NCI-H146 treated with DMSO at 0.1 percent for 48 hours (cell line): ENCODE results near the gene IL1A.
"Not testable (repeated sequence)": the region's sequence is repeated elsewhere in the genome, so short reads cannot be mapped to it uniquely, and the experiment has no call there.

Experiments used
- DNase-seq: peaks from one replicate; lab custom pipeline; 2025; ENCODE audit not compliant: unreplicated experiment; lab: John Stamatoyannopoulos, UW

Gene IL1A, protein sequence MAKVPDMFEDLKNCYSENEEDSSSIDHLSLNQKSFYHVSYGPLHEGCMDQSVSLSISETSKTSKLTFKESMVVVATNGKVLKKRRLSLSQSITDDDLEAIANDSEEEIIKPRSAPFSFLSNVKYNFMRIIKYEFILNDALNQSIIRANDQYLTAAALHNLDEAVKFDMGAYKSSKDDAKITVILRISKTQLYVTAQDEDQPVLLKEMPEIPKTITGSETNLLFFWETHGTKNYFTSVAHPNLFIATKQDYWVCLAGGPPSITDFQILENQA

DNA sequence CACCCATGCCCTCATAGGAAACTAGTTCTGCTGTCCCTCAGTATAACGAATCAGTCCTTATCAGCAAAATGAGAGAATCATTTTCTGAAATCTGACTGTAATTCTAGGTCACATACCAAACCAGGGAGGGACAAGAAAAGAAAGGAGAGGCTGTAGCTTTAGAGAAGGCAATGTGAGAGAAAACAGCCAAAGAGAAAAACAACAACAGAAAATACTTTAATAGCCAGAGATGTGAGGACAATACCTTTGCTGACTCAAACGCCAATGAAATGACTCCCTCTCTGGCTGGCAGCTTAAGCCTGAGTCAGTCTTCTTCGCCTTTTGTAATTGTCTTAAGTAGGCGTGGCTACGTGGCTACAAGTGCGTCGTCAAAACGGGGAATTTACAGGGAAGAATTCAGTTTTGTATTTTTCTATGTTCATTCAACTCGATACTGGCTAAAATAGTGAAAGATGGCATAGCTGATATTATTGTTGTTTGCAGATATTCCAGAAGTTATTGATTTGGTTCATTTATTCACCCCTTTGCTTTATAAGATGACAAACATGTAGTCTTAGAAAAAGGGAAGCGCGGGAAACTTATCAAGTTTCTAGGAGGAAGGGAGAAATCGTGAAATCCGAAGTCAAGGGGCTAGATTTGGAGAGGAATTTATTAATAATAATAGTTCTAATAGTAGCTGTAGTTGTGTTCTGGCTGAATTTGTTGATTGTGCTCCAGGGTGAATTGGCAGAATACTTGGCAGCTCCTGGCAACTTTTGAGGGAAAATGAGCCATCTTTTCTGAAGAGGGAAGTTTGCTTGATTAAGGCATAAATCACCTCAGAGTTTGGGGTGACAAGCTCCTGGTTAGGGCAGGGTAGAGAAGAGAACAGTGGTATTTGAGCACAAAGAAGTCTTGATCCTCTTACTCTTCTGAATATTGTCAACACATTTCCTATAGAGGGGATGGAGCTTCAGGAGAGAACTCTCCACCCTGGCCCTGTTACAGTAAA is at the start of gene IL1A:
Gene IL1A, minus strand, starts transcription at position 295 of the 991 bp plus-strand sequence. CDS start 723 bp downstream, outside the sequence.
- DNase-seq = no peak

DNA sequence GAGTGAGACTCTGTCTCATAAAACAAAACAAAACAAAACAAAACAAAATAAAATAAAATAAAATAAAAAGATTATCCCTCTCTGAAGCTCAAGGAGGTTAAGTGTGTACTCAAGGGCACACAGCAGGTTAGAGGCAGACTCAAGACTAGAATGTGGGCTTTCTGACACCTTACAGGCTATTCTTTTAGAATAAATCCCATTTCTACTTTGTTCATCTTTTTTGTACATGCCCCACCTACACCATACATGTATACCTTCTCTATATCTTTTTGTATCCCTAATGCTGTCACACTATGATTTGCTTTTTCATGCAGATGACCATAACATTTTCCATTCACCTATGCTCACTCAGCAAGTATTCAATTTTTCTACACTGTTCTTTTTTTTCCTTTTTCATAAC is 49.7 kb upstream of the IL1A start:
- no peak for DNase-seq

DNA sequence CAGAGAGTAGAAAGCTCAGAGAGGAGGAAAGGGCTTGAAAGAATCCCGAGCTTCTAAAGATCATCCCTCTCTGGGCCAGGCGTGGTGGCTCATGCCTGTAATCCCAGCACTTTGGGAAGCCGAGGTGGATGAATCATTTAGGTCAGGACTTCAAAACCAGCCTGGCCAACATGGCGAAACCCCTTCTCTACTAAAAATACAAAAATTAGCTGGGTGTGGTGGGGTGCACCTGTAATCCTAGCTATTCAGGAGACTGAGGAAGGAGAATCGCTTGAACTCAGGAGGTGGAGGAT is 49.3 kb upstream of the IL1A start:
- DNase-seq = not testable (repeated sequence)

DNA sequence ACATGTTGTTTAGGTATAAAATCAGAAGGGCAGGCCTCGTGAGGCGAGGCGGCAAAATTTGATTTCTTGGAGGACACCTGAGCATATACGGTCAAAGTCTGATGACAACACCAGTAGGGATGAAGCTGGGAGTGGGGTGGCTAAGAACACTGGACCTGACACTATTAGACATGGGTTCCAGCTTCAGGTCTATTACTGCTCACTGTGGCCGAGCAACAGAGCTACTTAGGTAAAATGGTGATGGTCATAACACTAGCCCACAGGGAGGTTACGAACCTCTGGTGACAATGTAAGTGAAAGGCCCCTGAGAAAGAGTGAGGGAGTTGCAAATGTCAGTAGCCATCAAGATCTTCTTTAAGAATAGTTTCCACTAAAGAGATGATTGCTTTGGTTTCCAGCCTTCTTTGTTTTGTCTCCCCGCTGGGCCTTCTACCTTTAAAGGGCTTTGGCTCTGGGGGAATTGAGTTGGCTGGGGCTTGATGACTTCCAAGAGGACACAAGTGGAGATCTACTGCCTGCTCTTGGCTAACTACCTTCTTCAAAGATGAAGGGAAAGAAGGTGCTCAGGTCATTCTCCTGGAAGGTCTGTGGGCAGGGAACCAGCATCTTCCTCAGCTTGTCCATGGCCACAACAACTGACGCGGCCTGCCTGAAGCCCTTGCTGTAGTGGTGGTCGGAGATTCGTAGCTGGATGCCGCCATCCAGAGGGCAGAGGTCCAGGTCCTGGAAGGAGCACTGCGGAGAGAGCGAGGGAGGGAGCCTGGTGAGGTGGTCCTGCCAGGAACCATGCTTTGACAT is 48.7 kb upstream of the IL1A start:
- no peak for DNase-seq

DNA sequence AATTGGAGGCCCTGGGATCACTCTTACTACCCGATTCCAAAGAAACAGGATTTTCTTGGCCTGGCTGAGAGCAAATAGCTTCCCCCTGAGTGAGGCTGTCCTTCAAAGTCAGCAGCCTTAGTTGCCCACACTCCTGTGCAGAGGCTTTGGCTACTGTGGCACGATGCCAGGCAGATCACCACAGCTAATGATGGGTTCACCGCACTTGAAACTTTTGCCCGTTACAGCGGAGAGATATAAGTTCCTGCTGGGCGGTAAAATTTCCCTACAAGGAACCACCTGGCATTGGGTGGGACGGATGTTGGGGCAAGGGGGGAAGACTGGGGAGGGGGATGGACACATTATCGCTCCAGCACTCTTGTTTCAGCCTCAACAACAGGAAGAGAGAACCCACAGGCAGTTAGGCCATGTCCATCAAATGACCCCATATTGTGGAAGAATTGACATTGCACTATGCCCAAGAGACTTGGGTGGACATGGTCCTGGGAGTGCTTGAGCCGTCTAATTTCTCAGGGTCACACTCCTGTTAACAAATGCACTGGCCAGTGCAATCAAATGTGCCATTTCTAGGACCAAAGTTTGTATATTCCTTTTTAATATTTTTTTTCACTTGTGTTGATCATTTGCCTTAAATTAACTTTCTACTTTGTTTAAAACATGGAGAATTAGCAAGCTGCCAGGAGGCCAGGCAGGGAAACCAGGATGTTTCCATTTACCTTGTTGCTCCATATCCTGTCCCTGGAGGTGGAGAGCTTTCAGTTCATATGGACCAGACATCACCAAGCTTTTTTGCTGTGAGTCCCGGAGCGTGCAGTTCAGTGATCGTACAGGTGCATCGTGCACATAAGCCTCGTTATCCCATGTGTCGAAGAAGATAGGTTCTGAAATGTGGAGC is 47.9 kb upstream of the IL1A start:
- no peak for DNase-seq

DNA sequence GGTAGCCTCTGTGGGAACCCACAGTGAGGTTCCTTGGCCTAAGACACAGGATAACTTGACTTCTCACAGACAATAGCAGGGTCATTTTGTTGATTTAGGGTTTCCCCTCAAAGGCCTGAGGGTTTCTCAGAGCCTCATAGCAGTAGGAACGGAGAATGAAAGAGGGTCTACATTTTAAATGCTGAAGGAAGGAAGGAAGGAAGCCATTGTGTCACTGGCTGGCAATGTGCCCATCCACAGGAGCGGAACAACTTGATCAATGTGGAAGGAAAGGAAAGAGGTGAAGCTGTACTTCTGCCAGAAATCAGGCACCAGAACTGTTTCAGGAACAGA is 47.2 kb upstream of the IL1A start:
- no peak for DNase-seq

DNA sequence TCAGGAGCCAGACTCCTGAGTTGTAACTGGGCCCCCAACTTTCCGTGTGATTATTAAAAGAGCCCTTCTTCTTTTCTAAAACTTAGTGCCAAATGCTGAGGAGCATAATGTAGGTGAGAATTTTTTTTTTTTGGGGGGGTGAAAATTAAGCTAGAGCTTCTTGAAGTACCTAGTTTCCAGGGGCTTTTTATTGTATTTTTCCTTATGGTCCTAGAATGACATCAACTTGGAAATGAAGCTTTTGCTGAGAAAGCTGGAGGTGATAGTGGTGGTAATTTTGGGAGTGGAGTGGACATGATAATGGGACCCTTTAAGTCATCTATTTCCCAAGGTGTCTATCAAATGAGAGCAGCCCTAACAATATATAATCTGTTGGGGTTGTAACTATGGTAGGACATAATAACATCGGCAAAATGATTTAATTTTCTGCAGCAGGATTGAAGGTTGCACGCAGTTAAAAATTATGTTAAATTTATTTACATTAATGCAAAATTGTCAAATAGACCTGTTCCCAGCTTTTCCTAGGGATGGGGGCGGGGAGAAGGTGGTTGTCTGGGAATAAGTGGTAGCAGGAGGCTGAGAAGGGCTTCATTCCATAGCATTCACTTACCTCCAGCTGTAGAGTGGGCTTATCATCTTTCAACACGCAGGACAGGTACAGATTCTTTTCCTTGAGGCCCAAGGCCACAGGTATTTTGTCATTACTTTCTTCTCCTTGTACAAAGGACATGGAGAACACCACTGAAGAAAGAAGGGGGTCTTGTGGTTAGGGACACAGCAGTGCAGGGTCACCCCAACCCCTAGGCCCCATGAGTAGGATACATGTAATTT is 46.6 kb upstream of the IL1A start:
- DNase-seq = no peak

DNA sequence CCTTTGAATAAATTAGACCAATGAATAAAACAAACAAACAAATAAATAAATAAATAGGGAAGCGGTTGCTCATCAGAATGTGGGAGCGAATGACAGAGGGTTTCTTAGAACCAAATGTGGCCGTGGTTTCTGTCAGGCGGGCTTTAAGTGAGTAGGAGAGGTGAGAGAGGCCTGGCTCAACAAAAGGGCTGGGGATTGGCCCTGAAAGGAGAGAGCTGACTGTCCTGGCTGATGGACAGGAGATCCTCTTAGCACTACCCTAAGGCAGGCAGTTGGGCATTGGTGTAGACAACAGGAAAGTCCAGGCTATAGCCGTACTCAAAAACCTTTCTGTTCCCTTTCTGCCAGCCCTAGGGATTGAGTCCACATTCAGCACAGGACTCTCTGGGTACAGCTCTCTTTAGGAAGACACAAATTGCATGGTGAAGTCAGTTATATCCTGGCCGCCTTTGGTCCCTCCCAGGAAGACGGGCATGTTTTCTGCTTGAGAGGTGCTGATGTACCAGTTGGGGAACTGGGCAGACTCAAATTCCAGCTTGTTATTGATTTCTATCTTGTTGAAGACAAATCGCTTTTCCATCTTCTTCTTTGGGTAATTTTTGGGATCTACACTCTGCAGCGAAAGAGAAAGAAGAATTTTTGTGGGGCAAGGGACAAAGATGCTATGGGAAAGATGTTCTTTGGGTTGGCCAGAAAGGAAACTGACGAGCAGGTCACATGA is 45.8 kb upstream of the IL1A start:
- no peak for DNase-seq

DNA sequence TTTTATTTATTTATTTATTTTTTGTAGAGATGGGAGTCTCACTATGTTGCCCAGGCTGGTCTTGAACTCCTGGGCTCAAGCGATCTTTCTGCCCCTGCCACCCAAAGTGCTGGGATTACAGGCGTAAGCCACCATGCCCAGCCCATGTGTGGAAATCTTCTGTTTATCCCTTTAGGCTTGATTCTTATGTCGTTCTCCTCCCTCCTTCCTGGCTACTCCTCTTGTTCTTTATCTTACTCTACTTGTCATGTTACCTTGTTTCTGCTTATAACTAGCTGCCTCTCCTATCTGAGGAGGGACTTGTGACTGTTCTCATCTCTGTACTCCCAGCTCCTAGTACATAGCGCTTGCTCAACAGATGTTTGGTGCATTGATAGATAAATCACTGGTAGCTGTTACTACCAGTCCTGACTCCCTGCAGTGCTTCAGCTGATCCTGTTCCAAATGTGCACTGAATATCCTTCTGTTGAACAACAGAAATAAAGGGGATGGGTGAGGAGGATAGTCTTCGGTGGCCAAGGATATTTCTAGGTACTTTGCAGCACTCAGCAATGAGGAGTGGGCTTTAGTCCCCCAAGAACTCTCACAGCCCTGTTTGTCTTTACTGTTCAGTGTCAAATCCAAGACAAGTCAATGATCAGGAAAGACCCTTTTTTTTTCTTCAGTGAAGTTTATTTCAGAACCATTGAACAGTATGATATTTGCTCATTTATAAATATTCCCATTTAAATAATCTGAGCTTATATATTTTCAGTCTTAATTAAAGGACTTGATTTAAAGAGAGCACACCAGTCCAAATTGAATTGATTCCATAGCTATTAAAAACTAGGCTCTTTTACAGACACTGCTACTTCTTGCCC is 45.0 kb upstream of the IL1A start:
- no peak for DNase-seq

DNA sequence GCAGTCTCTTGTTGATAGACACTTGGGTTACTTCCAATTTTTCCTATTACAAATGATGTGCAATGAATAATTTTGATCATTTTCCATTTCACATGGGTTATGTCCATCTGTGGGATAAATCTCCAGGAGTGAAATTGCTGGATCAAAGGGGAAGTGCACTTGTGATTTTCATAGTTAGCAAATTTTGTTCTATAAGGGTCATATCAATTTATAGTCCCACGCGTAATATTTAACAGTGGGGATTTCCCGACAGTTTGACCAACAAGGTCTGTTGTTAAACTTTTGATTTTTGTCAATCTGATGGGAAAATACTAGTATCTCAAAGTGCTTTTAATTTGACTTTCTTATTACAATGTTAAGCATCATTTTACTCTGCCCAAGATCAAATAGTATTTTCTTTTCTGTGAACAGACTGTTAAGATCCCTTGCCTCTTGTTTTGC is 44.0 kb upstream of the IL1A start:
- no peak for DNase-seq

DNA sequence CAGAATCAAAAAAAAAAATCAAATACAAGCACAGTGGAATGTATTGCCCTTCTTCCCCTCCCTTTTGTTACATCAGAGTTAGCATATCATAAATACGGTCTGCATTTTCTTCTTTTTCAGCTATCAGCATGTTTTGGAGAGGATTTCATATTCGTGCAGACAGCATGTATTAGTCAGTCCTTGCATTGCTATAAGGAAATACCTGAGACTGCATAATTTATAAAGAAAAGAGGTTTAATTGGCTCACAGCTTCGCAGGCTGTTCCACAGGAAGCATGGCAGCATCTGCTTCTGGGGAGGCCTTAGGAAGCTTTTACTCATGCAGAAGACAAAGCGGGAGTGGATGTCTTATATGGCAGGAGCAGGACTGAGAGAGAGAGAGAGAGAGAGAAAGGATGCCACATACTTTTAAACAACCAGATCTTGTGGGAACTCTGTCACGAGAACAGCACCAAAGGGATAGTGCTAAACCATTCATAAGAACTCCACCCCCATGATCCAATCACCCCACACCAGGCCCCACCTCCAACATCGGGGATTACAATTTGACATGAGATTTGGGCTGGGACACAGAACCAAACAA is 43.4 kb upstream of the IL1A start:
- no peak for DNase-seq

DNA sequence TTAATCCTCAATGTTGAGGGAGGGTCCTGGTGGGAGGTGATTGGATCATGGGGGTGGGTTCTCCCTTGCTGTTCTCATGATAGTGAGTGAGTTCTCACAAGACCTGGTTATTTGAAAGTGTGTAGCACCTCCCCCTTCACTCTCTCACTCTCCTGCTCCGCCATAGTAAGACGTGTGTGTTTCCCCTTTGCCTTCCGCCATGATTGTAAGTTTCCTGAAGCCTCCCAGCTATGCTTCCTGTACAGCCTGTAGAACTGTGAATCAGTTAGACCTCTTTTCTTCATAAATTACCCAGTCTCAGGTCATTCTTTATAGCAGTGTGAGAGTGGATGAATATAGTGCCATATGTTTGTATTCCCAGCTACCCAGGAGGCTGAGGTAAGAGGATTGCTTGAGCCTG is 42.7 kb upstream of the IL1A start:
- no peak for DNase-seq

DNA sequence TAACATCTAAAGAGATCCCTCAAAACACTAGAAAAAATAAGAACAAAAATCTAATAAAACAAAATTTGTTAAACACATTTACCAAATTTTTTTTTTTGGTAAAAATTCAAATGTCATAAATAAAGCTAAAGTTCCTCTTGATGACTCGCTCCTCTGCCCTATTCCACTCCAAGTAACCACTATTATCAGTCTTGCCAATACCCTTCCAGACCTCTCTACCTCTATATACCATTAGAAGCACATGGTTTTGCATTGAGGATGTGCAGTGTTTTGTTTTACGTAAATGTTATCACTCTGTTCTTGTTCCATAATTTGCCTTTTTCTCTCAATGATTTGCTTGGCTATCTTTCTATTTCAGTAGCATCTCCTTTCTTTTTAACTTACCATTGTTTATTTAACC is 41.4 kb upstream of the IL1A start:
- no peak for DNase-seq

DNA sequence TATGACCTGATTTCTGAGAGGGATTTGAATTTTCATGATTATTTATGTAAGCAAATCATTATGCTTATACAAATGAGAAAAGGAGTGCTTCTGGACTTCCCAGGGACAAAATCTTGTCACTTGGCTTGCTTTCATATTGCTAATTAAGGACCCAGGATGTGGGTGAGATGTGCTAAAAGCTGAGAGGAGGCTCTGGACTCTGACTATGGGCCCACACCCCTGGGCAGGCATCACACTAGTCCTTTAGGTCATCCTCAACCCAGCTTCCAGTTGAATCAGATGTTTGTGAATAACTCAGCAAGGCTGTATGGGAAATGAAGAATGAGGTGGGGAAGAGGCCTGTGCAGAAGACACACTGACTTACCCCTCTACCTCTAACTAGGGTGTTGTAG is 40.4 kb upstream of the IL1A start:
- DNase-seq = no peak

DNA sequence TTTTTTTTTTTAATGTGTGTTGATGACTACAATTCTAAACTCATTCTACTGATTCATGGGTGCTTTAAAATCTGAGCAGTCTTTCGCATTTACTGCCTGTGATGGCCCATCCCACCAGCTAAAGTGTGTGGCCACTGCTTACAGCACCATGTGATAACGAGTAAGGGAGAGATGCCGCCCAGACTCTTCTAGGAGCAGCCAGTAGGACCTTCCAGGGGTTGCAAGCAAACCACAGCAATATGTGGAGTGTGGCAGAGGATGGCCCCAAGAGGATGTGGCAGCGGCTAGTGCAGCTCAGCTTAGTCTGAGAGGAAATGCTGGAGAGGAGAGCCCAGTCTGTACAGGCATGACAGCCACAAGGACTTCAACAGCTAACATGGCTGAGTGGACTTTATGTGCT is 37.4 kb upstream of the IL1A start:
- DNase-seq = no peak

DNA sequence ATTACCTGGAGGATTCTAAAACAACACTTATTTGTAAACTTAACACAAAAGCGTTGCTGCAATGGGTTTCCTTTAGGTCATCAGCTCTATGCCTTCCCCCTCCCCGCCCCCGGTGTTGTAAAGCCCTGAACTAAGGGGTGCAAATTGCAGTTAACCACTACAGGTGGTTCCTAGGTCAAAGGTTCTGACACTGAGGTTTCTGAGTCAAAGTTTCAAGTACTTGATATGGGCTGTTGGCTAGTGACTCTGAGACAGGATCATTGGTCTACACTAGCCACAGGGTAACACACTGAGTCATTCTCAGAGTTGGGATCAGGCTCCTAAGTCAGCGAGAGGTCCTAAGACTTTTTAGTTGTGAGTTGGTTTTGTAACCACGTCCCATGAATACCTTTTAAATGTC is 36.8 kb upstream of the IL1A start:
- no peak for DNase-seq

DNA sequence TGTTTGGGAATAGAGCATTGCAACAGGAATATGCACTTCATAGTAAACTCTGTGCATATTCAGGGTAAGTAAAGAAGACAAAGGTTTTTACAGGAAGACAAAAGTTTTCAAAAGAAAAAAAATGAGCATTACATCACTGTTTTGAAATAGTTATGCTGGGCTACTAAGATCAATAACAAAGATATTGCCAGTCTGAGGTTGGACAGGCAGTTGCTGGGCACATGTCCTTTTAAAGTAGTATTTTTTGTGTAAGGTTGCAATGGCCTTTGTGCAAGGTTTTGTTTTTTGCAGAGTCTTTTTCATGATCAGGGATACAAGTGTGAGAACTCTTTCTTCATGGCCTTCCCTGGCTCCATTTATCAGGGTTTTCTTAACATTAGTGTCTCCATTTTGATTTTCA is 36.0 kb upstream of the IL1A start:
- no peak for DNase-seq

DNA sequence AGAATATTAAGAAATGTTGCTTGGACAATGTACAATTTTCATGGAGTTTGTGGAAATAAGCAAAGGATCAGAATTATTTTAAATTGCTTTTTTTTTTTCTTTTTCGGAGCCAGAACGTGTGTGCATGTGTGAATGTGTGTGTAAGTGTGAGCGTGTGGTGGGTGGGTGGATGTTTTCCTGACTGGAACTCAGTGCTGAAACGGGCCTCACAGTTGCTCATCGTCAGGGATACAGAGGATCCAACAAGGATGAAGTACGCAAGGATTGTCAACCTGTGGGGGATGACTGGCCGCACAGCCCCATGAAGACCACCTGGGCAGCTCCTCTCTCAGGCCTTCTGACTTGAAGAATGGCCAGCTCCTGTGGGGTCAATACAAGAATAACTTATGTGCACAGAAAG is 34.8 kb upstream of the IL1A start:
- DNase-seq = no peak
